Measurements from ENCODE around the gene MAB21L4.

Gene MAB21L4

DNA sequence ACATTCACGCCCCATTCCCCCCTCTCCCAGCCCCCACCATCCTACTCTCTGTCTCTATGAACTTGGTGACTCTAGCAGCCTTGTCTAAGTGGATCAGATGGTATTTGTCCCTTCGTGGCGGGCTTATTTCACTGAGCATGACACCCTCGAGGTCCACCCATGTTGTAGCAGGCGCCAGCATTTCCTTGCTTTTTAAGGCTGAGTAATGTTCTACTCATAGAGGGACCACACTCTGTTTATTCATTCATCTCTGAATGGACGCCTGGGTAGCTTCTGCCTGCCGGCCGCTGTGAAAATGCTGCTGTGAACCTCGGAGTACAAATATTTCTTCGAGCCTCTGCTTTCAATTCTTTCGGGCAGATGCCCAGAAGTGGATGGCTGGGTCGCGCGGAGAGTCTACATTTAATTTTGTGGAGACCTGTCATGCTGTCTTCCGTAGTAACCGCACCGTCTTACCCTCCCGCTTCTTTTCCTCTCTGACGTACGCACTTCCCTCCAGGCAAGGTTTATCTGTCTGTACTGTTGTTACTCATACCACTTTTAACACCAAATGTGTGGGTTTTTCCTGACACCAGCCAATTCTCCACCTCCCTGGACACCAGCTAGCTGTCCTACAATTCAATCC is 15.8 kb upstream of the MAB21L4 start:
- DNase-seq = no peak

DNA sequence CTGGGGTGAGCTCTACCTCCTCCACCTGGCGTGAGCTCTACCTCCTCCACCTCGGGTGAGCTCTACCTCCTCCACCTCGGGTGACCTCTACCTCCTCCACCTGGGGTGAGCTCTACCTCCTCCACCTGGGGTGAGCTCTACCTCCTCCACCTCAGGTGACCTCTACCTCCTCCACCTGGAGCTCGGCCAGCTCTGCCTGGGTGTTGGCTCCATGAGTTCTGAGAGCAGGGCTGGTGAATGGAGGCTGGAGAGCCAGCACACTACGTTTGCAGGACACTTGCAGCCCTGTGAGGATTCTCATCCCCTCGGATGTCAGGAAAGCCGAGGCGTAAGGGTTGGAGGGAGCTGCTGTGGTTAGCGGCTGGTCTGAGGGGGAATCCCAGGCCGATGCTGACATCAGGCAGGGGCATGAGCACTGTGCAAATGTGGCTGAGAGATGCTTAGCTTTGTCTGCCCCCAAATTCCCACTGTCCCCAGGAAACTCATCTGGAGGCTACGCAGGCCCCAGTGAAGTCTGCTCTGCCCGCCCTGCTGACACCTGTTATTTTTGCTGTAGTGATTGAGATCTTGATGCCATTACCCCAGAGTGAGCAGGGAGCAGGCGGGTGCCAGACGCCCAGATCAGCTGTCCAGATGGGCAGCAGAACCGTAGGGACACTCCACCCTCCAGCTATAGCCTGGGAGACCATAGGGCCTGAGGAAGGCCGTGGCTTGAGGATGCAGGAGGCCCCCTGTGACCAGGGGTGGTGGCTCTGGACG is 13.4 kb upstream of the MAB21L4 start:
- DNase-seq = no peak

DNA sequence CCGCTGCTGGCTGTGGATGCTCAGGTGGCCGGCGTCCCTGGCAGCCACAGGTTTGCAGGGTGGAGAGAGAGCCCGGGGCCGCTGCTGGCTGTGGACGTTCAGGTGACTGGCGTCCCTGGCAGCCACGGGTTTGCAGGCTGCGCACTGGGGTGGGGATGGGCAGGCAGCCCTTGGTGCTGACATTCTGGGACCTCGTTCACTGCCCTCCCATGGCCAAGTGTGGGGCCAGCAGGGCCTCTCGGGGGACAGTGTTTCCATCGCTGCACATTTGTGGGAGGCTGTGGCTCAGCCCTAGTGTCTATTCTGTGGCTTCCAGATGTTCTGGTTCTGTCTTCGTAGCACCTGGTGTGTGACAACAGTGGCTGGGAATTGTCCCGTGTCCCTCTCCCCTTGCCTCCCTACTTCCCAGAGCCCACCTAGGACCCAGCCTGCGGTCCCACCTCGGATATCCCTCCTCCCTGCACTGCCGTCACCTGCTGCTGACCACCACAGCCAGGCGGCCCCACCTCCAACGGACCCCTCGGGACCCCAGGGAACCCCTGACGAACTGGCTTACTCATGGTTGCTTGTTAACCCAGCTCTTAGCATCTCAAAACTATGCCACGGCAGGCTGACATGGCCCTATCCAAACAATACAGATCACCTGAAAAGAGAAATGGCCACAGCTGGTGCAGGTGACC is 11.1 kb upstream of the MAB21L4 start:
- DNase-seq = no peak

DNA sequence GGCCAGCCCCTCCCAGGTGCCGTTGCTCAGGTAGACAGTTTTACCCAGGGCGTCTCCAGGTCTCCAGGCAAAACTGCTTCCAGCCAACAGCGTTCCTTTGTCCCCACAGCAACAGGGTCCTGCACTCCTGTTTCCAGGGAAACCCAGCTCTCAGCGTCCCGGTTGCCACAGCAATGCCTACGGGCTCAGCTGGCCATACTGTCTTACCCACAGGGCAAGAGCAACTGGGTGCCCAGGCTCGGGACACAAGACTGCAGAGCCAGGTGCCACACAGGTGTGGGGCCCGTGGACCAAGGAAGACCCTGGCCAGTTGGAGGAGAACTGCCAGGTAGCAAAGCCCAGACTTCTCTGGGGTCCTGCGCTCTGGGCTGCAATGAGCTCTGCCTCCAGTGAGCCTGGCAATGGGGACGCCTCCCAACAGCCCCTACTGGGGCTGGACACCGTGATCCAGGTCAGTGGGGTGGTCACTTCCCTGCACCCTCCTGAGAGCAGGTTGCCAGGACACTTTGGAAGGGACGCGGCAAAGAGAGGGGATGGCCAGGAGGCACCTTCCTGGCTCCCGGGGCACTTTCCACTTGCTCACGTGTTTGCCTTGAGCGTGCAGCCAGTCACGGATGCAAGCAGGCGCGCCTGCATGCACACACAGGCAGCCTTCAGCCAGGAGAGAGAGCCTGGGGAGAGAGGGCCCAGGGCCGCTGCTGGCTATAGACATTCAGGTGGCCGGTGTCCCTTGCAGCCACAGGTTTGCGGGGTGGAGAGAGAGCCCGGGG is 10.4 kb upstream of the MAB21L4 start, which contains the start of gene CROCC2:
Gene CROCC2, plus strand, starts transcription at position 196 of the 770 bp plus-strand sequence. Its CDS starts 178 bp downstream, at position 374.
- no peak for DNase-seq

DNA sequence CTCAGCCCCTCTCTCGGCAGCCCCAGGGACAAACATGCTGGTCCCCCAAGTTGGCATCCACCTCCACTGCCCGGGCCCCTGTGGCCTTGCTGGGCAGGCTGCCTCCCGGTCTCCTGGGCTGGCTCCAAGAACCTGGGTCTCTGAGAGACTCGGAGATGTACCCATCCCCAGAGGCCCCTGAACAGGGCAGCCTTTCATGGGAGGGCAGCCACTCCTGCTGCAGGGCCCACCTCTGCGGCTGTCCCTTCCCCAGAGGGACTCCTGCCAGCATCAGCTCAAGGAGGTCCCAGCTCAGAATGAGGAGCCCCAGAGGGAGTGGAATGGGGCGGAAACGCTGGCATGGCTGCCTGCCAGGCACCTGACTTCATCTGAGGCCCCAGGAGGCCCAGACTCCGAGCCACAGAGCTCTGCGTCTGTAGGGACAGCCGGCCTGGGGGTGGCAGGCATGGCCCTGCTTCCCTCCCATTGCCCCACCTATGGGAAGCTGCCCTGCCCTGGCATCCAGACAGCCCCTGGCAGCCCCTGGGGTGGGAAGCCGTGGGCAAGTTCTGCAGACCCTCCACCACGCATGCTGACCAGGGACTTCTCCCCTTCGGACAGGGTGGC is 9.3 kb upstream of the MAB21L4 start:
- DNase-seq = no peak

DNA sequence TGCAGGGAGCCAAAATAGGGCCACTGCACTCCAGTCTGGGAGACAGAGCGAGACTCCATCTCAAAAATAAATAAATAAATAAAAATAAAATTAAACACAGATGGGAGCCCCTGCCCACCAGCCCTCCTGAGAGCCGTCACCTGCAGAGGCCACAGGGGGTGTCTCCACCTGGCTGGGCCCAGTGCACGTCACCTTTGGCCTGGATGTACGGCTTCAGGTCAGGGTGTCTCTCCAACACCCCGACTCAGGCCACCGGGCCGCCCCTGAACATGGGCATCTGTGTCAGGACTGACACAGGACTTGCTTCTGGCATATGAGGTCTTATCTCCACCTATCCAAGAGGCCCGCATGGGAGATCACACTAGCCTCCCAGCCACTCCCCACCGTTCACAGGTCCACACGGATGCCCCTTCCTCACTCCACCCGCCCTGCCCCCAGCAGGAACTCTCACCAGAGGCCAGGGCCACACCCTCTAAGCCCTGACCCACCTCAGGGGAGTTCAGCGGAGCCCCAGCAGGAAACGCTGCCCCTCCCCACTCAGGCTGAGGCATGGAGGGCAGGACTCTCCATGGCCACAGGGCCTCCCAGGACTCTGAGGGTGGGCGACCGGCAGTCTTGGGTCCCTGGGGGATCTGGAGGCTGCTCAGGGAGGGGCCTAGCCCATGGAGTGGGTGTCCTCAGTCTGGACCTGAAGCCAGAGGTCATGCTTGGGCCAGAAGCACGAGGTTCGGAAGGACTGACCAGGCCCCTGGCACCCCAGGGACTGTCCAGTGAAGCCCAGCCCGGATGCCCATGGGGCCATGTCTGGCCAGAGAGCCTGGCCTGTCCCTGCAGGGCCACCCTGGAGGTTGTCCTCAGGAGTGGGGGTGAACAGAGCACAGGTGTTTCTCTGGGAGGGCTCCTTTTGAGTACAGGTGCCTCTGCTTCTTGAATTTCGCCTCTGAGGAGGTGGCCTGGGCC is 8.5 kb upstream of the MAB21L4 start:
- DNase-seq = no peak

DNA sequence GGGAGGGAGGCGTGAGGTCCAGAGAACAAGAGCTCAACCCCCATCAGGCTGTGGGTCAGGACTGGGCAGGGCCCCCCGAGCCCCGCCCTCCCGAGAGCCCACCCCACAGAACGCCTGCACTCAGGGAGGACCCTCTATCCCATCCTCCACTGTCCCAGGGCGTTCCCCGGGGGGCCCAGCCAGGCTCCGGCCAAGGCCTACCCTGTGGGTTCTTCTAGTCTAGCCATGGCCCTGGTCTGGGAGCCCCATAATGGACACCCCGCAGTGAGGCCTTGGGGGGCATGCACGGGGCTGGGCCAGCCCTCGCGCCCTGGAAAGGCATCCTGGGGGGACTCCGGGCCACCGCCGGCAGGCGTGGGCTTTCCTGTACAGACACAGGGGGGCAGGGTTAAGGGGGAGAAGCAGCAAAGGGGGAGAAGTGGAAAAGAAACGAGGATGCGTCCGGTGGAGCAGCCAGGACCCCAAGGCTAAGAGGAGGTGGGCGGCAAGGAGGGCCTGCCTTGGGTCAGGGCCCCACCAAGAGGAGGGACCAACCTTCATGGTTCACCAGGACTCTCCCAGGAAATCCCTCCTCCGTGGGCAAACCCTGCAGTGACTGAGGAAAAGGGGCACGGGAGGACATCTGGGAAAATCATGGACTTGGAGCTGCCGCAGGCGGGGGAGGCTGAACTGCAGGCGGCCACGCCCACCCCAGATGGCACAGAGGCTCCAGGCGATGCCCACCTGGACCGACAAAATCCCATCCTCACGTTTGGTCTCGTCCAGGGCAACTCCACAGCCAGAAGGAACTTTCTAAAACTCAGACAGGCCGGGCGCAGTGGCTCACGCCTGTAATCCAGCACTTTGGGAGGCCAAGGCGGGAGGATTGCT is 7.5 kb upstream of the MAB21L4 start:
- DNase-seq = no peak

DNA sequence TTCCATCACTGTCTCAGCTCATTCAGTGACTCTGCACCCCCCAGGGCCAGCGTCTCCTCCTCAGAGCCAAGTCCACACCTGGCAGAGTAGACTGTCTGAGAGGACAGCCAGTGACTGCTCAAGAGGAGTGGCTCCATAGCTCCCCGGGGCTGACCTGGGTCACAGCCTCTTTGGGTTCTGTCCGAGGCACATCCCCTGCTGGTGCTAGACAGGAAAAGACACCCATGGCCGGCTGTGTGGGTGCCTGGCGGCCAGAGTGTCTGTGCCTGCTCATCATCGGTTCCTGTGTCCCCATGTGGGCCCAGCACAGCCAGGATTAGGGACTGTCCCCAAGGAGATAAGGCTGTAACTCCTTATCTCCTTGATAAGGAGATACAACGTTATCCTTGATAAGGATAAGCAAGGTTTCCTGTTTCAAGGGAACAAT is 6.7 kb upstream of the MAB21L4 start:
- no peak for DNase-seq

DNA sequence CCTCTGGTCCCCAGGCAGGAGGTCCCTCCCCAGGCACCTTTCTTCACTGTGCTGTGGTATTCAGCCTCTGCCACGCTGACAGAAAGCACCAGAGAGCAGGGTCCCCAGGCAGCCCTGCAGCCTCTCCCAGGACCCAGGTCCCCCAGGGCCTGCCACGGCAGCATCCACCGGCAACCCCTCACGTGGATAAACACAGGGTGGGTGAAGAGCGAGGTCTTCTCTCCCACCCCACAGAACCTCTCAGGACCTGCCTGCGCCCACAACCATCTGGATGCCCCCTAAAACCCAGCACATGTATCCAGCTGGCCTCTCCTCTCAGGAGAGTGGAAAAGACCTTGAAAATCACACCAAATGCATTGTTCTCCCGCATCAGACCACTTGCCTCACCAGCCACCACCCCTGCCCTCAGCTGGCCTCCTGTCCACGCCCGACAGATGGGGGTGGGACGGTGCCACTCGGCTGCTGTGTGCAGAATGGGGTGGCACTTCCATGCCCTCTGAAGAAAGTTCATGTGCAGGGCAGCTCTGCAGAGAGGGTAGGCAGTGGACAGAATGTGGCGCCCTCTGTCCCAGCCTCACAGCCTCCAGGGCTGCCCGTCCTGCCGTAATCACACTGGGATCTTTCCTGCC is 6.1 kb upstream of the MAB21L4 start:
- DNase-seq = no peak

DNA sequence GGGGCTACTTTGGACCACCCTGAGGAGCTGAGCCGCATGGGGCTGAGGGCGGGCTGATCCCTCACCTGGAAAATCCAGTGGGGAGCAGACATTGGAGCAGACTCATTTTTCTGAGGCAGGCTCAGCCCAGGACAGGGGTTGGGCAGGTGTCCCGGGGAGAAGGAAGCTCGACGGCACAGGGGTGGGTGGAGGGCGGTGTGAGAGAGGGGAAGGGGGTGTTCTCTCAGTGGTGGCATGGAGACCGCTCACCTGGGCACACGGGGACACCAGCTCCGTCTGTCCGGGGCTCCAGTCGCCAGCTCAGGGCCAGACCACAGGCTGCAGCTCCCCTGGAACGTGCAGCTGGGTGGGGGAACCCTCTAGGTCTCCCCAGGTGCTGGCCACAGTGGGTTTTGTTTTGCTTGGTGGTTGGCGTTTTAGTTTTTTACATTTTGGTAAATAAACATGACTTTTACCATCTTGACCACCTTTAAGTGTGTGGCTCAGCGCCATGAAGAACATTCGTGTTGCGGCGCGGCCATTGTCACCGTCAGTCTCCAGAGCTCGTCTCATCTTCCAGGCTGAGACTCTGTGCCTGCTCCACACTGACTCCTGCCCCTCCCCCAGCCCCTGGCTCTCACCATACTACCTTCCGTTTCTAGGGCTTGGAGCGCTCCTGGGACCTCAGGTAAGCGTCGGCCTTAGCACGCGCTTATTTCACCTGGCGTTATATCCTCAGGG is 4.3 kb upstream of the MAB21L4 start:
- DNase-seq = no peak

DNA sequence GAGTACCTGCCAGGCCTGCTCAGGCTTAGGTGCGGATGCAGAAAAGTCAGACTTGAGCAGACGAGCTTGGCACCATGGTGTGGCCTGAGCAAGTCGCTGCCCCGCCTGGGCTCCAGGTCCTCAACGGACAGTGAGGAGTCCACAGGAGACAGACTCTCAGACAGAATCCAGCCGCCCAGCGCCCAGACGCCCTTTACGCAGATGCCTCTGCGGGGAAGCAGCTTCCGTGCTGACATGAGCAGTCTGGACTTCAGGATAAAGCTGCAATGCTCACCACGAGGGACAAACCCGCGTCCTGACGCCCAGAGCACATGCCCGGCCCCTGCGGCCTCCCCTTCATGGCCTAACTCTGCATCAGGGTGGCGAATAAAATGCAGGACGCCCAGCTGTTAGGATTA is 3.5 kb upstream of the MAB21L4 start:
- DNase-seq = no peak

DNA sequence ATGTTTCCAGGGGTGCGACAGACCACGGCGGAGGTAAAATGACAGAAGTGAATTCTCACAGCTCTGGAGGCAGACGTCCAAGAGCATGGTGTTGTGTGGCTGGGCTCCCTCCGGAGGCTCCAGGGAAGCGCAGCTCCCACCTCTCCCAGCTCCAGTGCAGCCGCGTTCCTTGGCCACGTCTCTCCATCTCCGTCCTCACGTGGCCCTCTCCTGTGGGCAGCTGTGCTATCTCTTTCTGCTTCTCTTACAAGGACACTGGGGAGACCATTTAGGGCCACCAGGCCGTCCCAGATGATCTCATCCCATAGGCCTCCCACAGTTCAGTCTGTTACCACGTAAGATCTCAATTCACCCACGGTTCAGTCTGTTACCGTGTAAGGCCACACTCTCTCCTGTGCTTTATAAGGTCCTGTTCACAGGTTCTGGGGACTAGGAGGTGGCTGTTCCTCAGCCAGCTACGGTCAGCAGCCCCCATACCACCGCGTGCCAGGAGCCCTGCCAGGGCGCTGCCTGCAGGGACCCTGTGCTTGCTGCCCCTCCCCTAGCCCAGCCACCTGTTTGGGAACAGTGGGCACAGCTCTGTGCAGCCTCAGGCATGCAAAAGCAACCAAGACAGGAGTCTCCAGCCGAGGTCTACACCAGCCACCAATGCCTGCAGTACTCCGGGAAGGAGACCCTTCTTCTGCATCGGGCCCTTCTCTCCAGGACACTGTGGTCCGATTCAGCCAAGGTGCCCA is 2.9 kb upstream of the MAB21L4 start:
- DNase-seq = no peak

DNA sequence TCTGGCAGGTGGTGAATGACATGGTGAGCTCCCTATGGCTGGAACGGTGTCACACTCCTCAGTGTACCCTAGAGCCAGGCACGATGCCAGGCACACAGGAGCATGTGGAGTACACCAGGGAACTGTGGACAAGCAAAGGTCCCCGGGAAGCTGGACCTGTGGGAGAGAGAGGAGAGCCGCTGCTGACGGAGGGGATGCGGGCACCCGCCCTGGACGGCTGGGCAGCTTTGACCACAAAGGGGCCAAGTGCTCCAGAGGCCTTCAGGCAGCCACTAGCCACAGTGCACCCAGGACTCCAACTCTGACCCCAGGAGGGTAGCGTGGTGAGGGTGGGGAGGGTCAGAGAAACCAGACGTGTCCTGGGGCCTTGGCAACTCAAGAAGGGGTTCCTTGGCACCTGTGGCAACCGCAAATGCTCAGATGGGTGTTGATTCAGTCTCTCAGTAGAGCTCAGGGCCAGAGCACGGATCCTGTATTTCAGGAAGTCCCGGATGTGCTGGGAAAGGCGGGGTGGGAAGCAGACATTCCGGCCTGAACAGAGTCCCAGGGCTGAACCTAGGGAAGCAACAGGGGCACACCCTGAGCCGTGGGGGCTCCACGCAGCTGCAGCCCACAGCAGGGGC is 2.3 kb upstream of the MAB21L4 start:
- no peak for DNase-seq

DNA sequence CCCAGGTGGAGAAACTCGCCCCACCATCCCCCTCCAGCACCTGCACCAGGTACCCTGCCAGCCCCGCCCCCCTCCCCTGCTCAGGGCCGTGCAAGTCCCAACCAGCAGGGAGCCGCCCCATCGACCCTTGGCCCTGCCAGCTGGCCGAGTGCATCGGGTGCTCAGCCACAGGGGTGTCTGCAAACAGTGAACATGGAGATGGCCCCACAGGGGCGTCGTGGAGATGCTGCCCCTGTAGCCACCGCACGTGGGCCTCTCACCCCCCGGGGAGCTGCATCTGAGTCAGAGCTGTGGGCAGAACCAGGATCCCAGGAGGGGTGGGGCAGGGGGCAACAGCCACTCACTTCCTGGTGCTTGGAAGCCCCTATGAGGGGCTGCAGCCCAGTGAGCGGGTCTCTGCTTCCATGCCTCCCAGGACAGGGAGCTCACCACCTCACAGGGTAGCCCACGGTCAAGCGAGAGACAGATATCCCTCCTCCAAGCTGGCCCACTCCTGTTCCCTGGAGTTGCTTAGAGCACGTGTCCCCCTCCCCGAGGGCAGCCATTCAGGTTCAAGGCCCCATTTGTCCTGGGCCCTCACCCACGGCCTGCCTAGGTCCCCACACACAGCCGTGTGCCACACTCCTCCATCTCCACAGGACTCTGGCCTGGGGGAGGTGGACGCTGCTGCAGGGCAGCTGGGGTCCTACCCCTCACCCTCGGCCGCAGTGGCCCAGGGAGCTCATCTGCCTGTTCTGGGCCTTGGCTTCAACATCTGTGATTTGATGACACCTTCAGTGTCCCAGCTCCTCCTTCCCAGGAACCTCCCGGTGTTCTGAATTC is 1.1 kb upstream of the MAB21L4 start:
- DNase-seq = no peak

DNA sequence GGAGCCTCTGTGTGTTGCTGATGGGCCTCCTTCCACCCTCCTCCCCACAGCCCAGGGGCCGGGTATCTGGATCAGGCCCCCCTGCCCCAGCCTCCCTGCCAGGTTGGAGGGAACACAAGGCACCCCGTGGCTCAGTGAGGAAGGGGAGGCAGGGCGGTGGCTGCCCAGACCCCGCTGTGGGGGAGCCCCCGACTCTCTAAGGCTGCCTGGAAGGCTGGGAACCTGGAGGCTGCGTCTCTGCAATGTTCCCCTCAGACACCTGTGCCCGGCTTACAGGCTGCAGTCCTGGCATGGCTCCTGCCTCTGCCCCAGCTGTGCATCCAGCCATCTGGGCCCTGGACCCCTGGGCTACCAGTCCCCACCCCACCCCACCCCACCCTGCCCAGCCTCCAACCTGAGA is 438 bp upstream of the MAB21L4 start:
- no peak for DNase-seq

DNA sequence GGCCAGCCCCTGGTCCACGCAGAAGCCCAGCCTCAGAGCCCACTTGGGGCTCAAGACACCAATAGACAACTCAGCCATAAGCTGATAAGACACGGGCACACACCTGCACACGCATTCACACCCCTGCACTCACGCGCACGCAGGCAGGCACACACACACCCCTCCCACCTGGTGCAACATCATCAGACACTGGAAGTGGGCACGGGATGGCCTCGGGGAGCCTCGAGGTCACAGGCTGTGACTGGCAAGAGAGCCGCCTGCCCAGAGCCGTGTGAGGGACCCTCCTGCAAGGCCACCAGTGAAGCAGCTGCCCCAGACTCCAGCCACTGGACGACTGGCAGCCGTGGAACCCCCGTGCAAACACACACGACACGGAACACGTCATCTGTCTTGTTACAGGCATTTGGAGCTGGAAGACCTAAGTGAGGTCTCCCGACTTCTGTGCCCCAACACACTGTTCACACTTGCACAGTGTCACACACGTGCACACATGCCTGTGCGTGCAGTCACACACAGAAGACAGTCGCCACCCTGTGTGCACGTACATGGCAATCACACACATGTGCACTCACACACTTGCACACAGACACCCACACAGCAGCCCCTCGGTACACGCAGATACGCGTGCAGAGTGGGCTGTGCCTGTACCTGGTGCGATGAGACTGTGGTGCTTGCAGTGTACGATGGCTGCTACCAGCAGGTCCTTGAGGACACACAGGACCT is 959 bp downstream of the MAB21L4 start:
- no peak for DNase-seq

DNA sequence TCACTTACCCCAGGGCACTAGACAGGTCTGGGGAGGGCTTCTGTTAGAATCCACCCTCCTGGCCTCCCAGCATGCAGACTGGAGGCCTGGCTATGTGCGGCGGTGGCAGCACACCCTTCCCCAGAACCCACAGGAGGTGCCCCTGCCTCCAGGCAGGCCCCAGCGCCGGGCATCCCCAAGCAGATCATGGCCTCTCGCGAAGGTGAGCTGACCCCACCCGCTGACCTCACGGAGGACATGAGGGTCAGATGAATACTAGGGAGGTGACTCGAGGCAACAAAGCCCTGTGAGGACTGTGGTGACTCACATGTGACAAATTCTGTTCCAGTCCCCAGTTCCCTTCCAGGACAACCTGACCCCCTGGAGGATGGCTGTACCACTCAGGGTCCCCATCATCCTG is 1.9 kb downstream of the MAB21L4 start:
- no peak for DNase-seq
